HEK293 (cell line): ENCODE data around the gene TNFSF13B.

ENCODE experiments used
- GLI4 ChIP-seq: fragments of 450-650 bp; formaldehyde crosslinking; IDR thresholded peaks from 2 replicates; pipeline ENCODE4 v1.5.1; 2016; ENCODE audit warnings: missing biosample characterization, missing genetic modification characterization
- MEIS1 ChIP-seq: sonication (generic); formaldehyde crosslinking; IDR thresholded peaks from 2 replicates; pipeline ENCODE4 v1.8.1; 2022; ENCODE audit warnings: missing genetic modification reagents, mild to moderate bottlenecking, borderline replicate concordance
- TCF7L2 ChIP-seq: IDR thresholded peaks from 2 replicates; pipeline ENCODE4 v1.6.1; 2011; ENCODE audit warnings: low read depth, mild to moderate bottlenecking, inconsistent platforms, low read length, moderate library complexity, borderline replicate concordance
- ZBTB48 ChIP-seq: fragments of 450-650 bp; formaldehyde crosslinking; IDR thresholded peaks from 2 replicates; pipeline ENCODE4 v1.5.1; 2016; ENCODE audit warnings: missing biosample characterization, missing genetic modification characterization
- ZNF223 ChIP-seq: fragments of 450-650 bp; formaldehyde crosslinking; IDR thresholded peaks from 2 replicates; pipeline ENCODE4 v1.5.1; 2016; ENCODE audit warnings: missing biosample characterization, missing genetic modification characterization
- ZNF670 ChIP-seq: fragments of 450-650 bp; formaldehyde crosslinking; IDR thresholded peaks from 2 replicates; pipeline ENCODE4 v1.5.1; 2016; ENCODE audit warnings: missing biosample characterization, missing genetic modification characterization, low read depth
- ZNF707 ChIP-seq: fragments of 450-650 bp; formaldehyde crosslinking; IDR thresholded peaks from 2 replicates; pipeline ENCODE4 v1.5.1; 2016; ENCODE audit warnings: missing biosample characterization, missing genetic modification characterization
- ZNF777 ChIP-seq: fragments of 450-650 bp; formaldehyde crosslinking; IDR thresholded peaks from 2 replicates; pipeline ENCODE4 v1.5.1; 2017; ENCODE audit warnings: missing biosample characterization, missing genetic modification characterization, borderline replicate concordance
- ZSCAN30 ChIP-seq: fragments of 450-650 bp; IDR thresholded peaks from 2 replicates; pipeline ENCODE4 v1.5.1; 2018; ENCODE audit warnings: missing biosample characterization, mild to moderate bottlenecking, missing genetic modification characterization, moderate library complexity
- TF ChIP-seq, protein P1 (sequence below): fragments of 450-650 bp; formaldehyde crosslinking; IDR thresholded peaks from 2 replicates; pipeline ENCODE4 v1.5.1; 2016; ENCODE audit warnings: missing biosample characterization, missing genetic modification characterization
- TF ChIP-seq, protein P2 (sequence below): IDR thresholded peaks from 2 replicates; pipeline ENCODE4 v1.6.1; 2011; ENCODE audit warnings: mild to moderate bottlenecking, low read depth, low read length, borderline replicate concordance
- TF ChIP-seq, protein P3 (sequence below): fragments of 450-650 bp; formaldehyde crosslinking; optimal IDR thresholded peaks from 2 replicates; pipeline ENCODE3; 2016; ENCODE audit warnings: missing biosample characterization, mild to moderate bottlenecking, missing genetic modification characterization
- TF ChIP-seq, protein P4 (sequence below): fragments of 450-650 bp; formaldehyde crosslinking; IDR thresholded peaks from 2 replicates; pipeline ENCODE4 v1.5.1; 2016; ENCODE audit warnings: missing biosample characterization, missing genetic modification characterization

DNA sequence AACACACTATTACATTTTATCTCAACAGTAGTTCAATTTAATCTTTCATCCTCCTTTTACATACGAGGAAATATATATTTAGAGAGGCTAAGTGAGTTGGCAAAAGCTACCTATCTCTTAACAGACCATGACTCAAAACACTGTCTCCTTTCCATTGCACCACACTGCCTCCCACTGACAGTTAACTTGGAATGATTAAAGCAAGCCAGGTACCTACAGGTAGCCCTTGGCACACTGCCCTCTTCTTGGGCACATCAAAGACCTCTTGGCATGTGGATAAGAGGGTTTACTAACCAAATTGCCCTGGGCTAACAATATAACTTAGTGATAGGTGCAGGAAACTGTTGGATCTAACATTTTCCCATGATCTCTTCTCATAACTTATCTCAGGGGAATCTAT, 49.5 kb upstream of the TNFSF13B start:
- TF ChIP-seq ZNF777 (tag by site-specific recombination) (no peak), GLI4 (no peak), TCF7L2 (no peak), ZNF670 (tag by site-specific recombination) (no peak), ZNF707 (tag by site-specific recombination) (no peak), ZBTB48 (tag by site-specific recombination) (no peak), ZSCAN30 (tag by site-specific recombination) (no peak), ZNF223 (tag by site-specific recombination) (no peak), MEIS1 (CRISPR knock-in tag) (no peak)
- TF ChIP-seq, protein P1, sequence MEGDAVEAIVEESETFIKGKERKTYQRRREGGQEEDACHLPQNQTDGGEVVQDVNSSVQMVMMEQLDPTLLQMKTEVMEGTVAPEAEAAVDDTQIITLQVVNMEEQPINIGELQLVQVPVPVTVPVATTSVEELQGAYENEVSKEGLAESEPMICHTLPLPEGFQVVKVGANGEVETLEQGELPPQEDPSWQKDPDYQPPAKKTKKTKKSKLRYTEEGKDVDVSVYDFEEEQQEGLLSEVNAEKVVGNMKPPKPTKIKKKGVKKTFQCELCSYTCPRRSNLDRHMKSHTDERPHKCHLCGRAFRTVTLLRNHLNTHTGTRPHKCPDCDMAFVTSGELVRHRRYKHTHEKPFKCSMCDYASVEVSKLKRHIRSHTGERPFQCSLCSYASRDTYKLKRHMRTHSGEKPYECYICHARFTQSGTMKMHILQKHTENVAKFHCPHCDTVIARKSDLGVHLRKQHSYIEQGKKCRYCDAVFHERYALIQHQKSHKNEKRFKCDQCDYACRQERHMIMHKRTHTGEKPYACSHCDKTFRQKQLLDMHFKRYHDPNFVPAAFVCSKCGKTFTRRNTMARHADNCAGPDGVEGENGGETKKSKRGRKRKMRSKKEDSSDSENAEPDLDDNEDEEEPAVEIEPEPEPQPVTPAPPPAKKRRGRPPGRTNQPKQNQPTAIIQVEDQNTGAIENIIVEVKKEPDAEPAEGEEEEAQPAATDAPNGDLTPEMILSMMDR (tag by site-specific recombination): no peak
- TF ChIP-seq, protein P2, sequence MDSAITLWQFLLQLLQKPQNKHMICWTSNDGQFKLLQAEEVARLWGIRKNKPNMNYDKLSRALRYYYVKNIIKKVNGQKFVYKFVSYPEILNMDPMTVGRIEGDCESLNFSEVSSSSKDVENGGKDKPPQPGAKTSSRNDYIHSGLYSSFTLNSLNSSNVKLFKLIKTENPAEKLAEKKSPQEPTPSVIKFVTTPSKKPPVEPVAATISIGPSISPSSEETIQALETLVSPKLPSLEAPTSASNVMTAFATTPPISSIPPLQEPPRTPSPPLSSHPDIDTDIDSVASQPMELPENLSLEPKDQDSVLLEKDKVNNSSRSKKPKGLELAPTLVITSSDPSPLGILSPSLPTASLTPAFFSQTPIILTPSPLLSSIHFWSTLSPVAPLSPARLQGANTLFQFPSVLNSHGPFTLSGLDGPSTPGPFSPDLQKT: no peak
- TF ChIP-seq, protein P3, sequence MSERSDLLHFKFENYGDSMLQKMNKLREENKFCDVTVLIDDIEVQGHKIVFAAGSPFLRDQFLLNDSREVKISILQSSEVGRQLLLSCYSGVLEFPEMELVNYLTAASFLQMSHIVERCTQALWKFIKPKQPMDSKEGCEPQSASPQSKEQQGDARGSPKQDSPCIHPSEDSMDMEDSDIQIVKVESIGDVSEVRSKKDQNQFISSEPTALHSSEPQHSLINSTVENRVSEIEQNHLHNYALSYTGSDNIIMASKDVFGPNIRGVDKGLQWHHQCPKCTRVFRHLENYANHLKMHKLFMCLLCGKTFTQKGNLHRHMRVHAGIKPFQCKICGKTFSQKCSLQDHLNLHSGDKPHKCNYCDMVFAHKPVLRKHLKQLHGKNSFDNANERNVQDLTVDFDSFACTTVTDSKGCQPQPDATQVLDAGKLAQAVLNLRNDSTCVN (tag by site-specific recombination): no peak
- TF ChIP-seq, protein P4, sequence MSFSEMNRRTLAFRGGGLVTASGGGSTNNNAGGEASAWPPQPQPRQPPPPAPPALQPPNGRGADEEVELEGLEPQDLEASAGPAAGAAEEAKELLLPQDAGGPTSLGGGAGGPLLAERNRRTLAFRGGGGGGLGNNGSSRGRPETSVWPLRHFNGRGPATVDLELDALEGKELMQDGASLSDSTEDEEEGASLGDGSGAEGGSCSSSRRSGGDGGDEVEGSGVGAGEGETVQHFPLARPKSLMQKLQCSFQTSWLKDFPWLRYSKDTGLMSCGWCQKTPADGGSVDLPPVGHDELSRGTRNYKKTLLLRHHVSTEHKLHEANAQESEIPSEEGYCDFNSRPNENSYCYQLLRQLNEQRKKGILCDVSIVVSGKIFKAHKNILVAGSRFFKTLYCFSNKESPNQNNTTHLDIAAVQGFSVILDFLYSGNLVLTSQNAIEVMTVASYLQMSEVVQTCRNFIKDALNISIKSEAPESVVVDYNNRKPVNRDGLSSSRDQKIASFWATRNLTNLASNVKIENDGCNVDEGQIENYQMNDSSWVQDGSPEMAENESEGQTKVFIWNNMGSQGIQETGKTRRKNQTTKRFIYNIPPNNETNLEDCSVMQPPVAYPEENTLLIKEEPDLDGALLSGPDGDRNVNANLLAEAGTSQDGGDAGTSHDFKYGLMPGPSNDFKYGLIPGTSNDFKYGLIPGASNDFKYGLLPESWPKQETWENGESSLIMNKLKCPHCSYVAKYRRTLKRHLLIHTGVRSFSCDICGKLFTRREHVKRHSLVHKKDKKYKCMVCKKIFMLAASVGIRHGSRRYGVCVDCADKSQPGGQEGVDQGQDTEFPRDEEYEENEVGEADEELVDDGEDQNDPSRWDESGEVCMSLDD (tag by site-specific recombination): no peak
